Tibial nerve (tissue), 4 donors: ENCODE data around the gene CDC42EP5.

ENCODE experiments used
- EP300 ChIP-seq, 2 donors: sonication (generic); formaldehyde crosslinking; IDR thresholded peaks; one replicate each; pipeline ENCODE4 v1.6.1; 2017; ENCODE audit warnings: antibody characterized with exemption in 2 of 2, mild to moderate bottlenecking in 1 of 2
- TF ChIP-seq, protein P1 (sequence below), 5 experiments: fragments of 200-600 bp in 3 of 5; fragments of 450-650 bp in 2 of 5; sonication (generic) in 3 of 5; IDR thresholded peaks; one replicate each; pipeline ENCODE4 v1.5.1; 2016 to 2019; ENCODE audit warnings: antibody characterized with exemption in 5 of 5, mild to moderate bottlenecking in 3 of 5, moderate library complexity in 2 of 5

DNA sequence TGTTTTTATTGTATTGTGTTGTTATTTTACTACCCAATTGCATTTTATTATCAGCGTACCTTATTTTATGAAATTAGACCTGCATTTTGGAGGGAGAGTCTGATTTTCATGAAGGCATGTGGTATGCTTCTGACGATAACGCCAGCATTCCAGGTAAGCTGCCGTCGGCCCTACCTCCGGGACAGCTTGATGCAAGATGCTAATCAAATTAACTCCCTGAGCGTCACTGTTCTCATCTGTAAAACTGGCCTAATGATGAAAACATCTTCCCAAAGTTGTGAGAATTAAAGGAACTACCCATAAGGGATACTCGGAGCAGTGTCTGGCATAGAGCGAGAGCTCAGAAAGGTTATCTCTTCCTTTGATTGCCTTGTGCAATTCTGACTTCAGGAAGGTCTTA, 16.7 kb upstream of the CDC42EP5 start:
- TF ChIP-seq, protein P1, sequence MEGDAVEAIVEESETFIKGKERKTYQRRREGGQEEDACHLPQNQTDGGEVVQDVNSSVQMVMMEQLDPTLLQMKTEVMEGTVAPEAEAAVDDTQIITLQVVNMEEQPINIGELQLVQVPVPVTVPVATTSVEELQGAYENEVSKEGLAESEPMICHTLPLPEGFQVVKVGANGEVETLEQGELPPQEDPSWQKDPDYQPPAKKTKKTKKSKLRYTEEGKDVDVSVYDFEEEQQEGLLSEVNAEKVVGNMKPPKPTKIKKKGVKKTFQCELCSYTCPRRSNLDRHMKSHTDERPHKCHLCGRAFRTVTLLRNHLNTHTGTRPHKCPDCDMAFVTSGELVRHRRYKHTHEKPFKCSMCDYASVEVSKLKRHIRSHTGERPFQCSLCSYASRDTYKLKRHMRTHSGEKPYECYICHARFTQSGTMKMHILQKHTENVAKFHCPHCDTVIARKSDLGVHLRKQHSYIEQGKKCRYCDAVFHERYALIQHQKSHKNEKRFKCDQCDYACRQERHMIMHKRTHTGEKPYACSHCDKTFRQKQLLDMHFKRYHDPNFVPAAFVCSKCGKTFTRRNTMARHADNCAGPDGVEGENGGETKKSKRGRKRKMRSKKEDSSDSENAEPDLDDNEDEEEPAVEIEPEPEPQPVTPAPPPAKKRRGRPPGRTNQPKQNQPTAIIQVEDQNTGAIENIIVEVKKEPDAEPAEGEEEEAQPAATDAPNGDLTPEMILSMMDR (IDR thresholded peaks at IDR 0.05): no peak
- TF ChIP-seq EP300 (IDR thresholded peaks at IDR 0.05): no peak
